OCI-LY1 (cell line): Measurements from ENCODE around the gene DLK1.

ENCODE experiments used
- H2AFZ ChIP-seq: fragments of 200-600 bp; sonication (generic), shearing (Covaris generic); 2 replicates; pipeline ENCODE4 v1.6.0; 2014; ENCODE audit warnings: antibody characterized with exemption, mild to moderate bottlenecking, low read length
- H3F3A ChIP-seq: fragments of 200-600 bp; sonication (generic), shearing (Covaris generic); 2 replicates; pipeline ENCODE4 v1.6.0; 2014; ENCODE audit warnings: mild to moderate bottlenecking, antibody characterized with exemption, low read length, moderate library complexity; ENCODE audit not compliant: insufficient read depth
- H3K27ac ChIP-seq: fragments of 200-600 bp; sonication (generic); 2 replicates; pipeline ENCODE4 v1.5.1; 2014; ENCODE audit warnings: low read length, mixed run types, mild to moderate bottlenecking, low read depth; ENCODE audit not compliant: poor library complexity, severe bottlenecking
- H3K27me3 ChIP-seq: fragments of 200-600 bp; sonication (generic); 2 replicates; pipeline ENCODE4 v1.6.0; 2014; ENCODE audit warnings: antibody characterized with exemption, mild to moderate bottlenecking, low read length, moderate library complexity; ENCODE audit not compliant: insufficient read depth
- H3K36me3 ChIP-seq: fragments of 200-600 bp; sonication (generic); 2 replicates; pipeline ENCODE4 v1.6.1; 2014; ENCODE audit warnings: mild to moderate bottlenecking, antibody characterized with exemption, low read length, moderate library complexity, mixed read lengths; ENCODE audit not compliant: insufficient read depth
- H3K4me1 ChIP-seq: fragments of 200-600 bp; sonication (generic); 2 replicates; pipeline ENCODE4 v1.5.1; 2014; ENCODE audit warnings: mild to moderate bottlenecking, low read length, moderate library complexity; ENCODE audit not compliant: insufficient read depth, severe bottlenecking
- H3K4me2 ChIP-seq: fragments of 200-600 bp; sonication (generic), shearing (Covaris generic); 2 replicates; pipeline ENCODE4 v1.6.1; 2014; ENCODE audit warnings: low read length
- H3K4me3 ChIP-seq: fragments of 200-600 bp; sonication (generic); 2 replicates; pipeline ENCODE4 v1.5.1; 2014; ENCODE audit warnings: low read length, low read depth, mild to moderate bottlenecking, mixed read lengths; ENCODE audit not compliant: poor library complexity, severe bottlenecking
- H3K79me2 ChIP-seq: fragments of 200-600 bp; shearing (Covaris generic); 2 replicates; pipeline ENCODE4 v1.6.1; 2016; ENCODE audit warnings: mixed run types, low read length, mixed read lengths; ENCODE audit not compliant: insufficient read depth
- H3K9ac ChIP-seq: fragments of 200-600 bp; sonication (generic), shearing (Covaris generic); 2 replicates; pipeline ENCODE4 v1.6.1; 2014; ENCODE audit warnings: mild to moderate bottlenecking, low read length, mixed read lengths
- H3K9me2 ChIP-seq: fragments of 200-600 bp; sonication (generic), shearing (Covaris generic); 2 replicates; pipeline ENCODE4 v1.6.1; 2014; ENCODE audit warnings: low read depth, mild to moderate bottlenecking, low read length, mixed read lengths
- H3K9me3 ChIP-seq: fragments of 200-600 bp; shearing (Covaris generic); 2 replicates; pipeline ENCODE4 v1.6.1; 2014; ENCODE audit warnings: low read length, mixed read lengths
- H4K20me1 ChIP-seq: fragments of 200-600 bp; sonication (generic), shearing (Covaris generic); 2 replicates; pipeline ENCODE4 v1.6.0; 2016; ENCODE audit warnings: mild to moderate bottlenecking, low read length; ENCODE audit not compliant: insufficient read depth
- EZH2 ChIP-seq: fragments of 200-600 bp; sonication (generic), shearing (Covaris generic); IDR thresholded peaks from 2 replicates; pipeline ENCODE4 v1.8.0; 2017; ENCODE audit warnings: borderline replicate concordance, mixed run types, mild to moderate bottlenecking, antibody characterized with exemption, low read length, moderate library complexity, mixed read lengths
- TF ChIP-seq, protein P1 (sequence below): fragments of 200-600 bp; sonication (generic), shearing (Covaris generic); IDR thresholded peaks from 2 replicates; pipeline ENCODE4 v1.5.1; 2017; ENCODE audit warnings: mild to moderate bottlenecking, antibody characterized with exemption, low read length, moderate library complexity, mixed read lengths

The DLK1 gene

DNA sequence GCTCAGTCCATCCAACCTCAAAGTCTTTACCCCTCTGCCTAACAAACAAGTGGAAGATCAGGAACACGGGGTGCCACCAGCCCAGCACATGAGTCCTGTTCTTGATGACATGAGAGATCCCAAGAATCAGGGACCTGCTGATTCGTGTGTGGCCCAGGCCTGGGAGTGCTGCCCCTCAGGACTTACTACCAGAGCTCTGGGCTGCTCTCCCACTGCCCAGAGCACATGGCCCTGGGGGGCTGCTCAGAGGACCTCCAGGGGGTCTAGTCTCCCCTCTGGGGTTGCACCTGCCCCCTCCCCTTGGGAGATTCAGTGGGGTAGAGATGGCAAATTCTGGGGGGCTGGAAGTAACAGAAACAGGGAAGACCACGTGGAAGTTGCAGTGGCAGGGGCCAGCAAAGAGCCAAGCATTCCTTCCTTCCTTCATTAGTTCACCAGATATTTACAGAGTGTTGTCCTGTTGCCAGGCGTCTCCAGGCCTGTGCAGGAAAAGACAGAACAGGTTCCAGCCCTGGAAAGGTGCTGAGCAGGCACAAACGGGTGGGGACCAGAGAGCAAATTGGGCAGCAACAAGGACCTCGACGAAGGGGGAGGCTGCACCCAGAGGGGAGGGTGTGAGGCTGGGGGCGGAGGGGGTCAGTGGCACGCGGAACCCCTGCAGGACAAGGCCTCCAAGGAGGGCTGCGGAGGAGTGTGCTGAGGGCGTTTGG, 54.1 kb downstream of the DLK1 start:
- Histone ChIP-seq H3K27ac (no peak overlapping the region), H3F3A (no peaks in the 10 kb centered on the region), H3K36me3 (no peaks in the 10 kb centered on the region), H4K20me1 (no peaks in the 10 kb centered on the region), H2AFZ (no peak overlapping the region), H3K9me3 (no peaks in the 10 kb centered on the region), H3K79me2 (no peaks in the 10 kb centered on the region), H3K27me3 (no peaks in the 10 kb centered on the region), H3K4me3 (no peak overlapping the region), H3K9me2 (no peaks in the 10 kb centered on the region), H3K4me2 (no peak overlapping the region), H3K9ac (no peak overlapping the region), H3K4me1 (no peaks in the 10 kb centered on the region)
- TF ChIP-seq, protein P1, sequence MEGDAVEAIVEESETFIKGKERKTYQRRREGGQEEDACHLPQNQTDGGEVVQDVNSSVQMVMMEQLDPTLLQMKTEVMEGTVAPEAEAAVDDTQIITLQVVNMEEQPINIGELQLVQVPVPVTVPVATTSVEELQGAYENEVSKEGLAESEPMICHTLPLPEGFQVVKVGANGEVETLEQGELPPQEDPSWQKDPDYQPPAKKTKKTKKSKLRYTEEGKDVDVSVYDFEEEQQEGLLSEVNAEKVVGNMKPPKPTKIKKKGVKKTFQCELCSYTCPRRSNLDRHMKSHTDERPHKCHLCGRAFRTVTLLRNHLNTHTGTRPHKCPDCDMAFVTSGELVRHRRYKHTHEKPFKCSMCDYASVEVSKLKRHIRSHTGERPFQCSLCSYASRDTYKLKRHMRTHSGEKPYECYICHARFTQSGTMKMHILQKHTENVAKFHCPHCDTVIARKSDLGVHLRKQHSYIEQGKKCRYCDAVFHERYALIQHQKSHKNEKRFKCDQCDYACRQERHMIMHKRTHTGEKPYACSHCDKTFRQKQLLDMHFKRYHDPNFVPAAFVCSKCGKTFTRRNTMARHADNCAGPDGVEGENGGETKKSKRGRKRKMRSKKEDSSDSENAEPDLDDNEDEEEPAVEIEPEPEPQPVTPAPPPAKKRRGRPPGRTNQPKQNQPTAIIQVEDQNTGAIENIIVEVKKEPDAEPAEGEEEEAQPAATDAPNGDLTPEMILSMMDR: no peak
- no peak for TF ChIP-seq EZH2

DNA sequence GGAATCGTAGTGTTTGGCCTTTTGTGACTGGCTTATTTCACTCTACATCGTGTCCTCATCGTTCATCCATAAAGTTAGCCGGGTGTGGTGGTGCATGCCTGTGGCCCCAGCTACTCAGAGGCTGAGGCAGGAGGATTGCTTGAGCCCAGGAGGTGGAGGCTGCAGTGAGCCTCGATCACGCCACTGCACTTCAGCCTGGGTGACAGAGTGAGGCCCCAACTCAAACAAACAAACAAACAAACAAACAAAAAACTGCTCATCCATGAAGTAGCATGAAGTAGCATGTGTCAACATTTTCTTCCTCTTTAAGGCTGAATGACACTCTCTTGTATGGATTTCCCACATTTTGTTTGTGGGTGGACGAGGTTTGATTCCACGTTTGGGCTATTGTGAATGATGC, 55.3 kb downstream of the DLK1 start:
- Histone ChIP-seq H3F3A (no peaks in the 10 kb centered on the region), H2AFZ (no peak overlapping the region), H4K20me1 (no peaks in the 10 kb centered on the region), H3K9ac (no peak overlapping the region), H3K27me3 (no peaks in the 10 kb centered on the region), H3K9me3 (no peaks in the 10 kb centered on the region), H3K36me3 (no peaks in the 10 kb centered on the region), H3K27ac (no peak overlapping the region), H3K4me3 (no peak overlapping the region), H3K79me2 (no peaks in the 10 kb centered on the region), H3K4me2 (no peak overlapping the region), H3K9me2 (no peaks in the 10 kb centered on the region), H3K4me1 (no peaks in the 10 kb centered on the region)
- TF ChIP-seq EZH2: no peak
- TF ChIP-seq, protein P1: no peak

GRCh38 chr14:100782516-100783320, 56.0 kb downstream of the DLK1 start:
- Histone ChIP-seq H3K4me3 (no peak overlapping the region), H3K9me3 (no peaks in the 10 kb centered on the region), H2AFZ (no peak overlapping the region), H3K27me3 (no peaks in the 10 kb centered on the region), H3K4me2 (no peak overlapping the region), H3K9ac (no peak overlapping the region), H3K79me2 (no peaks in the 10 kb centered on the region), H4K20me1 (no peaks in the 10 kb centered on the region), H3K36me3 (no peaks in the 10 kb centered on the region), H3K4me1 (no peaks in the 10 kb centered on the region), H3F3A (no peaks in the 10 kb centered on the region), H3K27ac (no peak overlapping the region), H3K9me2 (no peaks in the 10 kb centered on the region)
- TF ChIP-seq, protein P1: no peak
- no peak for TF ChIP-seq EZH2
